GM18873 (cell line): ENCODE data around the gene SMLR1.

ENCODE experiments used
- ATAC-seq: cut with Tn5 transposase; IDR thresholded peaks from one replicate; pipeline ENCODE4 v1.9.1; 2021; ENCODE audit warnings: mild to moderate bottlenecking, moderate library complexity, moderate number of reproducible peaks; ENCODE audit not compliant: unreplicated experiment, low FRiP score

The SMLR1 gene

GRCh38 chr6:130824978-130825694 lies 2.1 kb upstream of the SMLR1 start:
- no peak for ATAC-seq

GRCh38 chr6:130825772-130826441 lies 1.3 kb upstream of the SMLR1 start:
- no peak for ATAC-seq

GRCh38 chr6:130826442-130827246 lies 562 bp upstream of the SMLR1 start:
- ATAC-seq, result no peak

GRCh38 chr6:130829333-130829910 lies 2.2 kb downstream of the SMLR1 start:
- ATAC-seq, result no peak

GRCh38 chr6:130831607-130832006 lies 4.4 kb downstream of the SMLR1 start:
- ATAC-seq, result no peak

GRCh38 chr6:130833569-130833968 lies 6.4 kb downstream of the SMLR1 start:
- ATAC-seq, result no peak

- ATAC-seq, result no peak
These were observed 7.5 kb downstream of the SMLR1 start for GRCh38 chr6:130834482-130835251.

GRCh38 chr6:130836055-130836640 lies 8.9 kb downstream of the SMLR1 start:
- no peak for ATAC-seq

GRCh38 chr6:130837067-130837466 lies 9.9 kb downstream of the SMLR1 start:
- ATAC-seq, result no peak

GRCh38 chr6:130838250-130838860 lies 11.1 kb downstream of the SMLR1 start:
- no peak for ATAC-seq

GRCh38 chr6:130838951-130839350 lies 11.7 kb downstream of the SMLR1 start:
- no peak for ATAC-seq

GRCh38 chr6:130839379-130839778 lies 12.2 kb downstream of the SMLR1 start:
- no peak for ATAC-seq

GRCh38 chr6:130840050-130840449 lies 12.8 kb downstream of the SMLR1 start:
- no peak for ATAC-seq

GRCh38 chr6:130841128-130841728 lies 14.0 kb downstream of the SMLR1 start:
- no peak for ATAC-seq

GRCh38 chr6:130843575-130844320 lies 16.5 kb downstream of the SMLR1 start:
- ATAC-seq, result peak; percentile 56

GRCh38 chr6:130846501-130846900 lies 19.3 kb downstream of the SMLR1 start:
- ATAC-seq, result no peak

- ATAC-seq, result no peak
These were observed 20.1 kb downstream of the SMLR1 start for GRCh38 chr6:130847001-130847910.
